H54 (cell line): ENCODE data around the gene PCNT.

Experiments
- DNase-seq: peaks from one replicate; pipeline ENCODE4 v3.0.0; 2011; ENCODE audit warnings: low spot score, mixed read lengths; ENCODE audit not compliant: insufficient read length
- FAIRE-seq: peaks from 3 replicates; lab custom pipeline; 2011; peaks lifted over from hg19 to GRCh38; lab: Jason Lieb, UNC
- POLR2A ChIP-seq: IDR thresholded peaks from 2 replicates; pipeline ENCODE4 v1.6.1; 2011; ENCODE audit warnings: low read depth, mild to moderate bottlenecking, low read length

Gene PCNT

DNA sequence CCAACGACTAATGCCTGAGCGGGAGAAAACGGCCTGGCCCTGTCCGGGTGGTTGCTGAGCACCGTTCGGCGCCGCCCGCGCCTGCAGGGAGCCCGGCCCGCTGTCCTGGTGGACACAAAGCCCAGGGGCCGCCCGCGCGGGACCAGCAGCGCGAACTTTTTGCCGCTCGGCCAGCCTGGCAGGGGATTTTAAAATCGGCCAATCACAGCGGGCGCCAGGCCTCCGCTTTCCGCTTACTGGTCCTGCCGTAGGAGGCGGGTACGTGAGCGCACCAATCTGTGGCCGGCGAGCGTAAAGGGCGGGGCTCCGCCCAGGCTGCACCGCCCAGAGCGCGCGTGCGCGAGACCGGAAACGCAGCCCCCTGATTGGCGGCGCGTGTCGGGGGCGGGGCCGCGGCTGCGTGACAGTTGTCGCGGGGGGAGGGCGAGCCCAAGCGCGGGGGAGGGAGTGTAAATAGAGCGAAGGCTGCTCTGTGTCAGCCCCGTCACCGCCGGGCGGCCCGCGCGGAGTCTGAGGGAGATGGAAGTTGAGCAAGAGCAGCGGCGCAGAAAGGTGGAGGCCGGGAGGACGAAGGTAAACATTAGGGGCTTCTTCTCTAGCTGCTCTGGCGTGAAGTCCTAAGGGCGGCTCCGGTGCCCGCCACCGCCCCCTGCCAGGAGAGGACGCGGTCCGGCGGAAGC is at the start of gene PCNT, which contains the start of gene C21orf58:
Gene PCNT (plus strand): TSS at position 447 of the 680 bp plus-strand sequence. CDS start 73 bp downstream, at position 520.
Gene C21orf58 (minus strand): TSS at position 161 of the 680 bp plus-strand sequence. CDS start 1,132 bp downstream, outside the sequence.
- FAIRE-seq = no peak
- peak; percentile 99 for DNase-seq
- peak; percentile 90 for TF ChIP-seq POLR2A

DNA sequence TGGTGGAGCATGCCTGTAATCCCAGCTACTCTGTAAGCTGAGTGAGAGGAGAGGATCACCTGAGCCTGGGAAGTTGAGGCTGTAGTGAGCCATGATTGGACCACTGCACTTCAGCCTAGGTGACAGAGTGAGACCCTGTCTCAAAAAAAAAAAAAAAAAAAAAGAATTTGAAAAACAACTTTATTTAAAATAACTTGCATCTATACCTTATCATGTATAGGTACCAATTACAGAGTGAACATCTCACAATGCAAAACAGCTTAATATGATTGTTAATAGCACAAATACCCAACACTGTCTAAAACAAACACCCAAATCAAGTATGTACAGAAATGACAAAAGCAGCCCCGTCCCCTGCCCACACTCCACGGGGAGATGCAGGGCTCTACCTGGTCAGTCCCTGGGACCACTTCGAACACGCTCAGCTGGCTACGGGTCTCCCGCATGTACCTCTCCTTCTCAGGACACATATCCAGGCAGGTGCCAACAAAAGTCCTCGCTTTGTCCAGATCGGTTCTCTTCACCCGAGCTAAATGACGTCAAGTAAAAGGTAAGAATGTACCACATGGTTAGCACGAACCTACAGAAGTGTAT is 49.1 kb upstream of the PCNT start:
- no peak for DNase-seq
- FAIRE-seq = no peak
- TF ChIP-seq POLR2A = no peak

GRCh38 chr21:46284077-46284644 is 39.8 kb upstream of the PCNT start:
- DNase-seq (no peak), FAIRE-seq (no peak)
- no peak for TF ChIP-seq POLR2A

- no peak for FAIRE-seq
- no peak for DNase-seq
- no peak for TF ChIP-seq POLR2A
Observed at GRCh38 chr21:46284733-46285132, 39.2 kb upstream of the PCNT start.

DNA sequence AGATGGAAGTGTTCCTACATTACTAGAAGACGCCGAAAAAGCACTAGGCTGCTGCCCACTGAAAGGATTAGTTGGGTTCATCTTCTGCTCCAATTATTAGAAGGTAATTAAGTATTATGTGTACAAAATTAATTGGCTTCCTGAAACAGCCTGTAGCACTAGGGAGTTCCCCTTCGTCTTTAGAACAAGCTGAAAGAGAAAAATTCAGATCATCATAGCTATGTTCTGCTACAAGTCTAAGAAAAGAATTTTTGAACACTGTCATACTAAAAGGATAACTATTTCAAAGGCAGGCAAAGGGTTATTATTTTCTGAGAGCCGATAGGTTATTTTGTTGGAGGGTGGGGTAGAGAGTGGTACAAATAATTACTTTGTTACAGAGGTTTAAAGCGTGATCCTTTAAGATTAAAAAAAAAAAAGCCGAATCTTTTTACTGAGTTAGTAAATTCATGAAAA is 38.7 kb upstream of the PCNT start, which contains the start of gene MCM3AP:
Gene MCM3AP (minus strand): TSS at position 406 of the 456 bp plus-strand sequence. CDS start 325 bp downstream, at position 81.
- DNase-seq = no peak
- no peak for FAIRE-seq
- TF ChIP-seq POLR2A = no peak

GRCh38 chr21:46285761-46286647 is 38.0 kb upstream of the PCNT start, which contains the start of gene YBEY:
Gene YBEY (plus strand): TSS chr21:46286342. CDS start chr21:46286914, 572 bp downstream.
- DNase-seq = peak; percentile 94
- no peak for FAIRE-seq
- TF ChIP-seq POLR2A = peak; percentile 91

GRCh38 chr21:46286648-46287002 is 37.3 kb upstream of the PCNT start:
- FAIRE-seq = no peak
- DNase-seq = no peak

GRCh38 chr21:46287541-46287940 is 36.4 kb upstream of the PCNT start:
- FAIRE-seq (no peak), DNase-seq (no peak)
- TF ChIP-seq POLR2A = no peak

More at GRCh38 chr21:46286648-46287002, 37.3 kb upstream of the PCNT start:
- TF ChIP-seq POLR2A = no peak

GRCh38 chr21:46289655-46290179 is 34.2 kb upstream of the PCNT start:
- no peak for FAIRE-seq
- DNase-seq = no peak
- TF ChIP-seq POLR2A = no peak

GRCh38 chr21:46291561-46291960 is 32.4 kb upstream of the PCNT start:
- DNase-seq (no peak), FAIRE-seq (no peak)
- TF ChIP-seq POLR2A = no peak

DNA sequence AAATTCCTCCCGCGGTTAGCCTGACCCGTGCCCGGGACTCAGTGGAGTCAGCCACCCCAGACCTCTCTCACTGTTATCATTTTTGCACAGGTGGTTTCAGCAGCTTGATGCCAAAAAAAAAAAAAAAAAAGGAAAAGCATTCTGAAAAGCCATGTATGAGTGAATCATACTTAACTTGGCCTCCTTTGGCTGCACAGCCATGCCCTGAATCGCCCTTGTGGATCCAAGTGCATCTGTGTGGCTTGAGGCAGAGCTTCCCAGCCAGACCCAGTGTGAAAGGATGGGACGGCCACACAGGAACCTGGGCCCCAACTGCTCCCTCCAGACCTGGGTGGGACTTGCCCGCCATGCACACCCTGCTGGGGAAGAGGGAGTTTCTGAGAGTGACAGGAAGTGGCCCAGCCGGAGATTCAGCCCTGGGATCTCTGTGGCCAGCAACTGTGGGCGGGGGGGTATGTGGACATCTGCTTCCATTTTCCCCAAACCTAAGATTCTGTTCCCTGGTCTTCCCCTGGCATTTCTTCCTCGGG is 29.2 kb upstream of the PCNT start:
- DNase-seq = peak; percentile 67
- FAIRE-seq = no peak
- peak; percentile 39; the same call in 1 of the 2 replicates for TF ChIP-seq POLR2A

DNA sequence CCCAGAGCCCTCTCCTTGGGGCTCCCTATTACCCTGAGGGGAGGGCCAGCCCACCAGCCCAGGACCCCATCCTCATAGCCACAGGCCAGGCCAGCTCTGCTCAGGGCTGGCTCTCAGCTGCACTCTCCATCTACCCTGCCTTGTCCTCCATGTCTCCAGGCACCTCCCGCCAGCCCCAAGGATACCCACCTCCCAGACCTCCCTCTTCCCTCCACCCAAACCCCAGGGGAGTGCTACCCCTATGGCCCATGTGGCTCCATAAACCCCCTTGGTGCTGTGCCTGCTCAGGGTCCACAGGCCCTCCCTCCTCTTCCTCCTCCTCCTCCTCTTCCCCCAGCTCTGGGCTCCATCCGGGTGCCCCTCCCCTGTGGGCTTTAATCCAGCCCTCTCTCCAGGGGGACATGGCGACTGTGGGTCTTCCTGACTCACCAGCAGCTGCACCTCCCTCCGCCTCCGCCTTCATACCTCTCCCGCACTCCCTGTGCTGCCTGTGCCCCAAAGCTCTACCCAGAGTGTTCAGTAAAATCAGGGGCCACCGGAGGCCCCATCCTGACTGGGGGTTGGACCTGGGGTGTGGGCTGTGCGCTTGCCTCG is 28.7 kb upstream of the PCNT start:
- no peak for FAIRE-seq
- peak; percentile 33; the same call in 1 of the 2 replicates for TF ChIP-seq POLR2A
- DNase-seq = peak; percentile 83
